Activated naive CD8-positive, alpha-beta T cell treated with anti-CD3 and anti-CD28 coated beads, Interleukin-2, amount 10 ng/mL, durations not matched to agents 7 days and 5 days (primary cell): Measurements from ENCODE around the gene WDR20. TPM values are rescaled to one million over a fixed set of nuclear protein-coding genes. Genes with fewer than 3 reads are reported as not detected.

Source experiments
- ATAC-seq: fragments of 150-1000 bp; cut with Tn5 transposase; one replicate; pipeline ENCODE4 v1.10.0; 2021; ENCODE audit warnings: low read depth, moderate library complexity
- POLR2A ChIA-PET: fragments of 350-600 bp; sonication (Branson Sonifier 250); formaldehyde crosslinking; loops from one replicate; lab custom pipeline; 2021; ENCODE audit warnings: antibody characterized with exemption; lab: Charles Lee
- DNase-seq: peaks from one replicate; pipeline ENCODE4 v3.0.0; 2021
- H3K27ac Mint-ChIP-seq: one replicate; pipeline ENCODE4 v1.8.0; 2022; ENCODE audit warnings: mild to moderate bottlenecking, mixed read lengths
- H3K27me3 Mint-ChIP-seq: one replicate; pipeline ENCODE4 v1.8.0; 2022; ENCODE audit warnings: mild to moderate bottlenecking, moderate library complexity, mixed read lengths
- H3K36me3 Mint-ChIP-seq: one replicate; pipeline ENCODE4 v1.8.0; 2021; ENCODE audit warnings: mild to moderate bottlenecking, mixed read lengths
- H3K4me1 Mint-ChIP-seq: one replicate; pipeline ENCODE4 v1.8.0; 2021; ENCODE audit warnings: mixed read lengths
- H3K4me3 Mint-ChIP-seq: one replicate; pipeline ENCODE4 v1.8.0; 2022; ENCODE audit warnings: mild to moderate bottlenecking, moderate library complexity, mixed read lengths
- H3K9me3 Mint-ChIP-seq: one replicate; pipeline ENCODE4 v1.8.0; 2021; ENCODE audit warnings: mixed read lengths
- total RNA-seq, 2 experiments: library from RNA; stranded (reverse); gene quantifications; one replicate each; pipeline ENCODE4 v1.2.3, GENCODE V29; 2021

The WDR20 gene
- total RNA-seq, 2 experiments from 2014 or later, result 38.6 to 38.8 TPM

GRCh38 chr14:102252834-102253801 is 113.4 kb downstream of the WDR20 start:
- ATAC-seq, result no peak
- POLR2A ChIA-PET, result no interaction called here
- Mint-ChIP-seq H3K4me1 (no peaks in the 10 kb centered on the region), H3K9me3 (no peaks in the 10 kb centered on the region), H3K27me3 (no peaks in the 10 kb centered on the region), H3K27ac (no peak overlapping the region), H3K36me3 (no peaks in the 10 kb centered on the region), H3K4me3 (no peak overlapping the region)
- DNase-seq, result no peak

DNA sequence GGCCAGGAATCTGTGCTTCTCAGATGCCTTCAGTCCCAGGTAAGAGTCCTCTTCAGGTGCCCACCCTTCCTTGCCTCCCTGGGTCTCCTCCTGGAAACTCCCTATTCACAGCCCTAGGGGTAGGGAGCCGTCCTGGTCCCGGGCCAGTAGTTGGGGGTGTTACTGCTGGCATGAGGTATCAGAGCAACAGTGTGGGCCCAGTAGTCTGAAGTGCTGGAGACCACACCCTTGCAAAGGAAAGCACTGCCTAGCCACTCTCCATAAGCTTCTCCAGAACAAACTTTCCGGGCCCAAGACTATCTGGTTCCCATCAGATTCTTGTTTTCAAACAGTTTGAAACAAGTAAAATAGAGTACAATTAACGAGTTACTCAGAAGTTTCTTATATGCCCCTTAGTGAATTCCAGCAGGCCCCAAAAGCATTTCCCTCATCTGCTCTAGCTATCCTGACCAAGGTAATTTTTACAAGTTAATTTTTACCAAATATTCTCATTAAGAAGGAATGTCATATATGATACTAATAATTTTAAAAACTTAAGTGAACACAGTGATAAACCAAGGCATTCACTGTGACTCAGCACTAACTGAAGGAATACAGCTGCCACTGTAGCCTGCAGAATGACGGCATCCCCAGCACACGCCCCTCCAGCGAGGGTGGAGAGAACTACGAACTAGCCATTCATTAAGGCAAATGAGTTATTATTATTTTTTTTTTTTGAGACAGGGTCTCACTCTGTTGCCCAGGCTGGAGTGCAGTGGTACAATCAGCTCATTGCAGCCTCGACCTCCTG is 115.9 kb downstream of the WDR20 start:
- Mint-ChIP-seq H3K27ac (no peak overlapping the region), H3K36me3 (no peaks in the 10 kb centered on the region), H3K4me1 (no peaks in the 10 kb centered on the region), H3K9me3 (no peaks in the 10 kb centered on the region), H3K27me3 (no peaks in the 10 kb centered on the region), H3K4me3 (no peak overlapping the region)
- ATAC-seq (no peak), DNase-seq (no peak)
- POLR2A ChIA-PET, result no interaction called here

DNA sequence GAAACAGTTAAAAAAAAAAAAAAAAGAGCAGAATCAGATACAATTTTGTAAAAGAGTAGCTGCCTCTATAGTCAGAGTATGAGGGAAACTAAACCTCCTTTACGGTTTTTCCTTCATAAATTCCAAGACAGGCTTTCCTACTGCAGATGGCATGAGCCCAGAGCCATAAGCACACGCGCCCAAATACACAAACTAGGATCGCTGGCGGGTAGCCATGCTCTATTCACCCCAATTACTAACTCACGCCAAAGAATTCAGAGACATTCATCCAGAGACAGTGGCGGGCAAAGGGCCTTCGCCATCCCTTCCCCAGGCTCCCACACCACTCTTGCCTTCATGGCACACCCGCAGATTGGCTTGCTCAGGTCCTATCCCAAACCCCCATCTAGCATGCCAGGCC is 117.0 kb downstream of the WDR20 start:
- POLR2A ChIA-PET, result no interaction called here
- H3K27me3 Mint-ChIP-seq, result no peaks in the 10 kb centered on the region
- H3K36me3 Mint-ChIP-seq, result no peaks in the 10 kb centered on the region
- H3K4me3 Mint-ChIP-seq, result no peak overlapping the region
- no peak for DNase-seq
- no peaks in the 10 kb centered on the region for H3K4me1 Mint-ChIP-seq
- no peaks in the 10 kb centered on the region for H3K9me3 Mint-ChIP-seq
- no peak for ATAC-seq
- H3K27ac Mint-ChIP-seq, result no peak overlapping the region

- no peak for DNase-seq
- no peaks in the 10 kb centered on the region for H3K36me3 Mint-ChIP-seq
- POLR2A ChIA-PET, result no interaction called here
- H3K9me3 Mint-ChIP-seq, result no peaks in the 10 kb centered on the region
- ATAC-seq, result no peak
- no peak overlapping the region for H3K4me3 Mint-ChIP-seq
- H3K4me1 Mint-ChIP-seq, result no peaks in the 10 kb centered on the region
- no peaks in the 10 kb centered on the region for H3K27me3 Mint-ChIP-seq
- no peak overlapping the region for H3K27ac Mint-ChIP-seq
These were observed 118.4 kb downstream of the WDR20 start for GRCh38 chr14:102258136-102258535.

Other genes starting within 250 kb of the WDR20 start
- 100 to 1,000 TPM; 287 to 316 TPM for gene DYNC1H1, start 175.3 kb upstream of the WDR20 start, total RNA-seq
- gene HSP90AA1, start 52.9 kb upstream of the WDR20 start, total RNA-seq, result 100 to 1,000 TPM; 372 to 398 TPM
- 1 to 10 TPM; 2.4 to 2.7 TPM for gene MOK, start 165.3 kb downstream of the WDR20 start, total RNA-seq
- gene ZNF839, start 179.8 kb downstream of the WDR20 start, total RNA-seq, result 10 to 100 TPM; 13.9 to 17.3 TPM
- gene CINP, start 223.0 kb downstream of the WDR20 start, total RNA-seq, result 10 to 100 TPM; 29.8 to 35.6 TPM
- 10 to 100 TPM in 1 of 2 experiments, 1 to 10 TPM in 1; 9.8 to 10.2 TPM for gene TECPR2, start 223.0 kb downstream of the WDR20 start, total RNA-seq